Heart left ventricle (tissue), 13 donors: ENCODE measurements around the gene PTBP2.

Experiments
- CTCF ChIP-seq, 12 donors: fragments of 200-600 bp; sonication (generic) in 4 of 12; IDR thresholded peaks; one replicate each; pipeline versions ENCODE4 v1.5.0 to v1.8.0; 2018 to 2022; ENCODE audit warnings: antibody characterized with exemption in 12 of 12, mild to moderate bottlenecking in 5 of 12
- POLR2A ChIP-seq, 2 donors: fragments of 450-650 bp; IDR thresholded peaks; one replicate each; pipeline ENCODE4 v1.6.1; 2017; ENCODE audit warnings: antibody characterized with exemption in 2 of 2, mild to moderate bottlenecking in 2 of 2, moderate library complexity in 2 of 2
- donor health status: ischemic (EF 13 %, LVEDD 7.1; RV severe dilation, severe dysfunction).
- donor health status: DM: no; HTN: yes; CAD: no.
- donor health status: DM: no; HTN: no; CAD: no.
- donor health status: ischemic (EF 25% LVEDD 6.9; RV normal size, moderate dysfunction).
- donor health status: ischemic (EF 25% LVEDD 5.7; RV mildly dilated, moderate dysfunction).
- donor health status: ischemic (EF 35%, LVEDD 5.7; RV mildly dilated, moderate dysfunction).
- donor health status: nonischemic (EF 11% LVEDD 7.7; RV severe dilation, severe dysfunction).
- donor health status: DM: yes; HTN: yes; CAD: no.
- donor health status: PGD.
- donor health status: ischemic (EF 29% LVEDD 5.4; RV normal size, mild dysfunction).
- donor health status: nonischemic (EF 23%, LVEDD 6.1; RV moderate dilation, normal function).

GRCh38 chr1:96815914-96816313 is 94.3 kb downstream of the PTBP2 start:
- TF ChIP-seq CTCF (IDR thresholded peaks at IDR 0.05) (no peak), POLR2A (IDR thresholded peaks at IDR 0.05) (no peak)
